ENCODE results near the gene ELMO2.

ELMO2 gene

DNA sequence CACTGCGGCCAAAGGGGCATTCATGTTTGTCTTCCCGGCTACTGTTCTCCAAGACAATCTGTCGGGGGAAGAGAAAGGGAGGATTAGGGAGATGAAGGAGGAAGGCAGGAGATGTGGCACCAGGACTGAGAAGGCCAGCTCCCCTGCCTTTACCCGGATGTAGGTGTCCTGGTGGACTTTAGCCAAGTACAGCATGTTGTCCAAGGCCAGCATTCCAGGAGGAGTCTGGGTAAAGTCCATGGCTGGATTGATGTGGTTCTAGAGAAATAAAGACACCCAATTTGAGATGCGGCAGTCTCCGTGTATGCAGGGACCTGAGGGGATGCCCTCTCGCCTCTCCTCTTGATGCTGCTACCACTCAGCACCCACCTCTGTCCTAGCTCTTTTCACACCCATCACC, 32.0 kb downstream of the ELMO2 start:
- no peaks in the 10 kb centered on the region for H3K27me3 ChIP-seq (replicated peaks; ENCODE audit: insufficient read depth, low read length)

DNA sequence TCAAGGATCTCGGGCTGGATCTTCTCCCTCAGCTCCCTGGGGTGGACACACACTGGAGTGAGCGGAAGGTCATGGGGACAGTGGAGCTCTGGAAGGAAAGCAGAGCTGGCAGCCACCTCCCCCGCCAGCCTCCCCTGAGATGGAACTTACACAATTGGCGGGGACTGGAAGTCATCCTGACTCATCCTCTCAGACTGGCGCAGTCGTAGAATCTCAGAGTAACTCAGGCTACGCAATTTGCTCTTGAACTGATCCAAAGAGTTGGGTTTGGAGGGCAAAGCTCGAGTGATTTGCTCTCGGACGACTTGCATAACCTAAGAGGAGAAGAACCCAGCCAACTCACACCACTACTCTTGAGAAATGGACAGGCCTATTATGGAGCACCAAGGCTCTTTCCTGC, 34.8 kb downstream of the ELMO2 start:
- H4K20me1 ChIP-seq (ENCODE audit: insufficient read depth, low read length): no peaks in the 10 kb centered on the region
- no peaks in the 10 kb centered on the region for H3K27me3 ChIP-seq (replicated peaks; ENCODE audit: insufficient read depth, low read length)
- no peaks in the 10 kb centered on the region for H3F3A ChIP-seq (ENCODE audit: insufficient read depth, low read length)
- no peaks in the 10 kb centered on the region for H3K9me2 ChIP-seq (replicated peaks; ENCODE audit: insufficient read depth, low read length)
- H3K4me3 ChIP-seq (ENCODE audit: low read length): no peak overlapping the region
- H3K27ac ChIP-seq (ENCODE audit: low read length): no peak overlapping the region
- H2AFZ ChIP-seq (ENCODE audit: low read length): no peak overlapping the region
- no peaks in the 10 kb centered on the region for H3K4me1 ChIP-seq (ENCODE audit: low read length)
- H3K36me3 ChIP-seq (replicated peaks; ENCODE audit: insufficient read depth, low read length): 0 out of 2 replicates have a peak, but pooled peaks cover 8% of the 10 kb centered on the region
- TF ChIP-seq, protein P1, sequence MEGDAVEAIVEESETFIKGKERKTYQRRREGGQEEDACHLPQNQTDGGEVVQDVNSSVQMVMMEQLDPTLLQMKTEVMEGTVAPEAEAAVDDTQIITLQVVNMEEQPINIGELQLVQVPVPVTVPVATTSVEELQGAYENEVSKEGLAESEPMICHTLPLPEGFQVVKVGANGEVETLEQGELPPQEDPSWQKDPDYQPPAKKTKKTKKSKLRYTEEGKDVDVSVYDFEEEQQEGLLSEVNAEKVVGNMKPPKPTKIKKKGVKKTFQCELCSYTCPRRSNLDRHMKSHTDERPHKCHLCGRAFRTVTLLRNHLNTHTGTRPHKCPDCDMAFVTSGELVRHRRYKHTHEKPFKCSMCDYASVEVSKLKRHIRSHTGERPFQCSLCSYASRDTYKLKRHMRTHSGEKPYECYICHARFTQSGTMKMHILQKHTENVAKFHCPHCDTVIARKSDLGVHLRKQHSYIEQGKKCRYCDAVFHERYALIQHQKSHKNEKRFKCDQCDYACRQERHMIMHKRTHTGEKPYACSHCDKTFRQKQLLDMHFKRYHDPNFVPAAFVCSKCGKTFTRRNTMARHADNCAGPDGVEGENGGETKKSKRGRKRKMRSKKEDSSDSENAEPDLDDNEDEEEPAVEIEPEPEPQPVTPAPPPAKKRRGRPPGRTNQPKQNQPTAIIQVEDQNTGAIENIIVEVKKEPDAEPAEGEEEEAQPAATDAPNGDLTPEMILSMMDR (IDR thresholded peaks at IDR 0.05; ENCODE audit: low read length): no peak
- TF ChIP-seq EZH2 (optimal IDR thresholded peaks at IDR 0.05; ENCODE audit: low read depth, low read length) (no peak), EZH2phosphoT487 (IDR thresholded peaks at IDR 0.05; ENCODE audit: low read length) (no peak)
- H3K9me3 ChIP-seq (replicated peaks; ENCODE audit: insufficient read depth, low read length): no peaks in the 10 kb centered on the region
- no peak overlapping the region for H3K4me2 ChIP-seq (ENCODE audit: low read depth, low read length)
- no peaks in the 10 kb centered on the region for H3K79me2 ChIP-seq (ENCODE audit: low read length)
- DNase-seq: no peak
- H3K9ac ChIP-seq (ENCODE audit: low read length): no peak overlapping the region

More for the DNA sequence above, 32.0 kb downstream of the ELMO2 start:
- Histone ChIP-seq H3K4me1 (ENCODE audit: low read length) (no peaks in the 10 kb centered on the region), H2AFZ (ENCODE audit: low read length) (no peak overlapping the region), H3K9ac (ENCODE audit: low read length) (no peak overlapping the region), H4K20me1 (ENCODE audit: insufficient read depth, low read length) (no peaks in the 10 kb centered on the region), H3K9me3 (replicated peaks; ENCODE audit: insufficient read depth, low read length) (no peaks in the 10 kb centered on the region), H3K9me2 (replicated peaks; ENCODE audit: insufficient read depth, low read length) (no peaks in the 10 kb centered on the region), H3K79me2 (ENCODE audit: low read length) (no peaks in the 10 kb centered on the region), H3K27ac (ENCODE audit: low read length) (no peak overlapping the region), H3K4me2 (ENCODE audit: low read depth, low read length) (no peak overlapping the region), H3K36me3 (replicated peaks; ENCODE audit: insufficient read depth, low read length) (0 out of 2 replicates have a peak, but pooled peaks cover 8% of the 10 kb centered on the region), H3F3A (ENCODE audit: insufficient read depth, low read length) (no peaks in the 10 kb centered on the region), H3K4me3 (ENCODE audit: low read length) (no peak overlapping the region)
- TF ChIP-seq, protein P1 (IDR thresholded peaks at IDR 0.05; ENCODE audit: low read length): no peak
- TF ChIP-seq EZH2 (optimal IDR thresholded peaks at IDR 0.05; ENCODE audit: low read depth, low read length): no peak
- no peak for TF ChIP-seq EZH2phosphoT487 (IDR thresholded peaks at IDR 0.05; ENCODE audit: low read length)
- DNase-seq: no peak

DNA sequence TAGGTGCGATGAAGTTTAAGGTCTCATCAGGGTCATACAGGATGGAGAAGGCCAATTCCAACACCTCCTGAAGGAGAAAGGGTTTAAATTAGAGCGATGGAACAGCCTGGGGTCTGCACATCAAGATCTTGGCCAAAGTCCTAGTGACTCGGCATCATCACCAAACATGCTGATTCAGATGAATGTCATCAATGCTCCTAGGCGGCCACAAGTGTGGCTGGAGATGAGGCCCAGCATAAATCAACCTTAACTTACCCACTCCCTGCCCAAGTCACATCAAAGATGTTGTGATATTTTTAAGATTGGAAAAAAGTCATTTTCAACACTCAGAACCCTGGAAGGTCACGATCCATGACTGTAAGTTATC, 37.5 kb downstream of the ELMO2 start:
- no peak for DNase-seq
- no peak overlapping the region for H3K27ac ChIP-seq (ENCODE audit: low read length)
- H3K79me2 ChIP-seq (ENCODE audit: low read length): peaks cover 3% of the 10 kb centered on the region
- H3K27me3 ChIP-seq (replicated peaks; ENCODE audit: insufficient read depth, low read length): no peaks in the 10 kb centered on the region
- no peaks in the 10 kb centered on the region for H3F3A ChIP-seq (ENCODE audit: insufficient read depth, low read length)
- no peaks in the 10 kb centered on the region for H4K20me1 ChIP-seq (ENCODE audit: insufficient read depth, low read length)
- no peak overlapping the region for H2AFZ ChIP-seq (ENCODE audit: low read length)
- no peak overlapping the region for H3K9ac ChIP-seq (ENCODE audit: low read length)
- TF ChIP-seq, protein P1 (IDR thresholded peaks at IDR 0.05; ENCODE audit: low read length): no peak
- TF ChIP-seq EZH2phosphoT487 (IDR thresholded peaks at IDR 0.05; ENCODE audit: low read length) (no peak), EZH2 (optimal IDR thresholded peaks at IDR 0.05; ENCODE audit: low read depth, low read length) (no peak)
- no peaks in the 10 kb centered on the region for H3K9me2 ChIP-seq (replicated peaks; ENCODE audit: insufficient read depth, low read length)
- no peaks in the 10 kb centered on the region for H3K9me3 ChIP-seq (replicated peaks; ENCODE audit: insufficient read depth, low read length)
- no peak overlapping the region for H3K4me2 ChIP-seq (ENCODE audit: low read depth, low read length)
- no peak overlapping the region for H3K4me3 ChIP-seq (ENCODE audit: low read length)
- H3K36me3 ChIP-seq (replicated peaks; ENCODE audit: insufficient read depth, low read length): 0 out of 2 replicates have a peak, but pooled peaks cover 8% of the 10 kb centered on the region
- H3K4me1 ChIP-seq (ENCODE audit: low read length): no peaks in the 10 kb centered on the region
